ENCODE measurements around the gene CIPC. TPM values are rescaled to one million over a fixed set of nuclear protein-coding genes. Genes with fewer than 3 reads are reported as not detected.
A peak's percentile ranks its signal among the peaks of the same experiment; 100 is the strongest.

Gene CIPC
- total RNA-seq, 1 experiment from 2014 or later: 26.6 TPM

- POLR2A ChIA-PET (ENCODE audit: unreplicated experiment): no interaction called here
- Histone ChIP-seq H3K9ac (ENCODE audit: low read length) (peak overlapping the region; percentile 34), H3K9me2 (replicated peaks; ENCODE audit: low read length) (no peaks in the 10 kb centered on the region), H3K4me3 (ENCODE audit: low read length) (peak overlapping the region; percentile 24; the same call in 1 of the 2 replicates), H3K4me1 (ENCODE audit: insufficient read depth, low read length) (peaks cover 22% of the 10 kb centered on the region), H3K27ac (ENCODE audit: low read length) (peak overlapping the region; percentile 76), H3K4me2 (ENCODE audit: low read length) (peak overlapping the region; percentile 73), H3K79me2 (ENCODE audit: low read length) (no peaks in the 10 kb centered on the region), H3K9me3 (ENCODE audit: low read length) (peaks cover 14% of the 10 kb centered on the region), H2AFZ (ENCODE audit: low read length) (peak overlapping the region; percentile 52), H3F3A (ENCODE audit: low read length, unreplicated experiment) (peaks cover 3% of the 10 kb centered on the region), H3K36me3 (ENCODE audit: low read depth, low read length) (peaks cover 4% of the 10 kb centered on the region; the same call in 1 of the 2 replicates), H3K27me3 (ENCODE audit: low read length) (no peaks in the 10 kb centered on the region), H4K20me1 (ENCODE audit: low read length) (no peaks in the 10 kb centered on the region)
- BruUV-seq (replicated peaks): no TSS peak
- CTCF ChIA-PET: no interaction called here
- ATAC-seq (peak; percentile 96), DNase-seq (peak; percentile 100)
- TF ChIP-seq CTCF (conservative IDR thresholded peaks at IDR 0.05; ENCODE audit: low read depth, low read length) (no peak), EZH2 (IDR thresholded peaks at IDR 0.05; ENCODE audit: low read length, unreplicated experiment) (no peak), EZH2phosphoT487 (IDR thresholded peaks at IDR 0.05; ENCODE audit: borderline replicate concordance, low read length) (no peak)
- intact Hi-C loops (cut with micrococcal nuclease): no loop called here
These were observed 9.8 kb upstream of the CIPC start for GRCh38 chr14:77088219-77088618.

GRCh38 chr14:77088645-77089044, 9.4 kb upstream of the CIPC start:
- H4K20me1 ChIP-seq (ENCODE audit: low read length): no peaks in the 10 kb centered on the region
- ATAC-seq (0 out of 2 replicates have a peak, but pooled peaks have one; percentile 27), DNase-seq (no peak)
- no peaks in the 10 kb centered on the region for H3K27me3 ChIP-seq (ENCODE audit: low read length)
- ChIA-PET POLR2A (ENCODE audit: unreplicated experiment) (no interaction called here), CTCF (interaction anchor here (0.7 kb wide), 1 partner anchor 18 kb away, joined by 4 read pairs; no protein-coding TSS in a partner anchor)
- no TSS peak for BruUV-seq (replicated peaks)
- intact Hi-C loops (cut with micrococcal nuclease): no loop called here
- peak overlapping the region; percentile 73 for H3K4me2 ChIP-seq (ENCODE audit: low read length)
- H3K9me2 ChIP-seq (replicated peaks; ENCODE audit: low read length): no peaks in the 10 kb centered on the region
- H3K79me2 ChIP-seq (ENCODE audit: low read length): no peaks in the 10 kb centered on the region
- H3K27ac ChIP-seq (ENCODE audit: low read length): peak overlapping the region; percentile 76
- H3K9me3 ChIP-seq (ENCODE audit: low read length): peaks cover 14% of the 10 kb centered on the region
- peaks cover 4% of the 10 kb centered on the region; the same call in 1 of the 2 replicates for H3K36me3 ChIP-seq (ENCODE audit: low read depth, low read length)
- peak overlapping the region; percentile 24; the same call in 1 of the 2 replicates for H3K4me3 ChIP-seq (ENCODE audit: low read length)
- no peak for TF ChIP-seq EZH2phosphoT487 (IDR thresholded peaks at IDR 0.05; ENCODE audit: borderline replicate concordance, low read length)
- TF ChIP-seq EZH2 (IDR thresholded peaks at IDR 0.05; ENCODE audit: low read length, unreplicated experiment): no peak
- TF ChIP-seq CTCF (conservative IDR thresholded peaks at IDR 0.05; ENCODE audit: low read depth, low read length): no peak
- peak overlapping the region; percentile 27 for H2AFZ ChIP-seq (ENCODE audit: low read length)
- H3F3A ChIP-seq (ENCODE audit: low read length, unreplicated experiment): peaks cover 3% of the 10 kb centered on the region
- H3K4me1 ChIP-seq (ENCODE audit: insufficient read depth, low read length): peaks cover 22% of the 10 kb centered on the region
- H3K9ac ChIP-seq (ENCODE audit: low read length): peak overlapping the region; percentile 16

- ATAC-seq: no peak
- H3F3A ChIP-seq (ENCODE audit: low read length, unreplicated experiment): peaks cover 3% of the 10 kb centered on the region
- H3K4me2 ChIP-seq (ENCODE audit: low read length): no peak overlapping the region
- ChIA-PET CTCF (no interaction called here), POLR2A (ENCODE audit: unreplicated experiment) (no interaction called here)
- no peak overlapping the region for H3K9ac ChIP-seq (ENCODE audit: low read length)
- no peak overlapping the region for H3K4me3 ChIP-seq (ENCODE audit: low read length)
- peaks cover 14% of the 10 kb centered on the region for H3K9me3 ChIP-seq (ENCODE audit: low read length)
- intact Hi-C loops (cut with micrococcal nuclease): no loop called here
- no peak for TF ChIP-seq EZH2phosphoT487 (IDR thresholded peaks at IDR 0.05; ENCODE audit: borderline replicate concordance, low read length)
- TF ChIP-seq EZH2 (IDR thresholded peaks at IDR 0.05; ENCODE audit: low read length, unreplicated experiment): no peak
- TF ChIP-seq CTCF (conservative IDR thresholded peaks at IDR 0.05; ENCODE audit: low read depth, low read length): no peak
- H3K4me1 ChIP-seq (ENCODE audit: insufficient read depth, low read length): peaks cover 28% of the 10 kb centered on the region
- peaks cover 6% of the 10 kb centered on the region for H3K79me2 ChIP-seq (ENCODE audit: low read length)
- DNase-seq: no peak
- no peaks in the 10 kb centered on the region for H3K9me2 ChIP-seq (replicated peaks; ENCODE audit: low read length)
- no peak overlapping the region for H2AFZ ChIP-seq (ENCODE audit: low read length)
- H3K36me3 ChIP-seq (ENCODE audit: low read depth, low read length): peaks cover 4% of the 10 kb centered on the region; the same call in 1 of the 2 replicates
- BruUV-seq (replicated peaks): no TSS peak
- no peaks in the 10 kb centered on the region for H4K20me1 ChIP-seq (ENCODE audit: low read length)
- H3K27ac ChIP-seq (ENCODE audit: low read length): no peak overlapping the region
- H3K27me3 ChIP-seq (ENCODE audit: low read length): no peaks in the 10 kb centered on the region
These were observed 6.5 kb upstream of the CIPC start for GRCh38 chr14:77091518-77091917.
